Mucosa of gallbladder (tissue), 1 donor: ENCODE results near the gene SYN1. TPM values are rescaled to one million over a fixed set of nuclear protein-coding genes. Genes with fewer than 3 reads are reported as not detected.

Experiments
- DNase-seq: peaks from one replicate; pipeline ENCODE4 v3.0.0-alpha.2; 2020; ENCODE audit warnings: low spot score
- total RNA-seq: library from RNA; stranded (reverse); gene quantifications from one replicate; pipeline ENCODE4 v1.2.1, GENCODE V29; 2021
- donor health status: DM: no; HTN: no; CAD: no.

Gene SYN1
- total RNA-seq, 1 donor from 2014 or later: 0.55 TPM

- no peak for DNase-seq
Measured at GRCh38 chrX:47530049-47530448, 89.6 kb downstream of the SYN1 start.

GRCh38 chrX:47529548-47529947 lies 90.1 kb downstream of the SYN1 start:
- DNase-seq: no peak

- DNase-seq: no peak
Measured at GRCh38 chrX:47523713-47524166, 95.9 kb downstream of the SYN1 start.

GRCh38 chrX:47523297-47523696 lies 96.4 kb downstream of the SYN1 start:
- DNase-seq: peak; percentile 83

Other genes with a start within 250 kb of the SYN1 start
- 0.29 TPM for gene ZNF157, start 249.3 kb downstream of the SYN1 start, total RNA-seq
- gene ZNF41, start 136.6 kb downstream of the SYN1 start, total RNA-seq: 11.1 TPM
- 96.5 TPM for gene ARAF, start 58.7 kb downstream of the SYN1 start, total RNA-seq
- gene TIMP1, start 37.4 kb downstream of the SYN1 start, total RNA-seq: 574 TPM
- gene CFP, start 10.1 kb upstream of the SYN1 start, total RNA-seq: 2.4 TPM
- 28.7 TPM for gene ELK1, start 30.7 kb upstream of the SYN1 start, total RNA-seq
- 81.8 TPM for gene UXT, start 39.3 kb upstream of the SYN1 start, total RNA-seq
- gene ZNF81, start 217.0 kb upstream of the SYN1 start, total RNA-seq: 10.4 TPM